EL (cell line): ENCODE data around the gene ZNF280A.

Experiments
- DNase-seq: peaks from one replicate; pipeline ENCODE4 v3.0.0-alpha.2; 2016

Gene ZNF280A, protein sequence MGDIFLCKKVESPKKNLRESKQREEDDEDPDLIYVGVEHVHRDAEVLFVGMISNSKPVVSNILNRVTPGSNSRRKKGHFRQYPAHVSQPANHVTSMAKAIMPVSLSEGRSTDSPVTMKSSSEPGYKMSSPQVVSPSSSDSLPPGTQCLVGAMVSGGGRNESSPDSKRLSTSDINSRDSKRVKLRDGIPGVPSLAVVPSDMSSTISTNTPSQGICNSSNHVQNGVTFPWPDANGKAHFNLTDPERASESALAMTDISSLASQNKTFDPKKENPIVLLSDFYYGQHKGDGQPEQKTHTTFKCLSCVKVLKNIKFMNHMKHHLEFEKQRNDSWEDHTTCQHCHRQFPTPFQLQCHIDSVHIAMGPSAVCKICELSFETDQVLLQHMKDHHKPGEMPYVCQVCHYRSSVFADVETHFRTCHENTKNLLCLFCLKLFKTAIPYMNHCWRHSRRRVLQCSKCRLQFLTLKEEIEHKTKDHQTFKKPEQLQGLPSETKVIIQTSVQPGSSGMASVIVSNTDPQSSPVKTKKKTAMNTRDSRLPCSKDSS

GRCh38 chr22:22520020-22520656, at the start of gene ZNF280A:
Gene ZNF280A (minus strand): TSS chr22:22520270. CDS start chr22:22515630, 4,640 bp downstream.
- no peak for DNase-seq

DNA sequence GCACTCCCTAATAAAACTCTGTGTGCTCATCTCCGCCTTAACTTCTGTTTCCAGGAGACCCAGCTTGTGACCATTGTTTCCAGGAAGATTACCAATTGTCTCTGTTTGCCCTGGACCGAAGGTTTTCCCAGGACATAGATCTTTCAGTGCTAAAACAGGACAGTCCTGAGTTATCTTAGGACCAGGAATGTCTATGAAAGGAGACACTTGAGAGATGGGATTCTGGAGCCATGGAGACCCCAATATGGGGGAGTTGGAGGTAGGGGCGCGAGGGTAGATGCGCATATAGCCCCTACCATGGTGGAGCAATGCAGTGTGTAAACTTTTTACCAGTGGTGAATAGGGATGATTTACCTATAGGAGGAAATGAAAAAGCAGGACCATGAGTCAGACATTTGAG, 49.1 kb upstream of the ZNF280A start:
- DNase-seq, result no peak

DNA sequence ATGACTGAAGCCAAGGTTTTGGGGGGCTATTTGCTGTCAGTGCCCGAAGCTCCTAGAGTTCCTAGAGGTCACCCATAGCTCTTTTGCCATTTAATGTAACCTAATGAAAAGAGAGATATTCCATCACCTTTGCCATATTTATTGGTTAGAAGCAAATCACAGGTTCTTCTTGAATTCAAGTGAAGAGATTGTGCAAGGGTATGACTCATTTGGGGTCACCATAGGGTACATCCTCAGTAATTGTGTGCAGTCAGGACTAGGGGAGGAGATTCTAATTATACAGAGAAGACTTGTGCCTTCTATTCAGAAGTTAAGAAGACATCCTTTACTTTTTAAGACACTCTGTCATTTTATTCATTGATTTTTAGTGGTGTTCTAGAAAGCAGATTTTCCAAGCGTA, 45.9 kb upstream of the ZNF280A start:
- DNase-seq, result peak; percentile 19

DNA sequence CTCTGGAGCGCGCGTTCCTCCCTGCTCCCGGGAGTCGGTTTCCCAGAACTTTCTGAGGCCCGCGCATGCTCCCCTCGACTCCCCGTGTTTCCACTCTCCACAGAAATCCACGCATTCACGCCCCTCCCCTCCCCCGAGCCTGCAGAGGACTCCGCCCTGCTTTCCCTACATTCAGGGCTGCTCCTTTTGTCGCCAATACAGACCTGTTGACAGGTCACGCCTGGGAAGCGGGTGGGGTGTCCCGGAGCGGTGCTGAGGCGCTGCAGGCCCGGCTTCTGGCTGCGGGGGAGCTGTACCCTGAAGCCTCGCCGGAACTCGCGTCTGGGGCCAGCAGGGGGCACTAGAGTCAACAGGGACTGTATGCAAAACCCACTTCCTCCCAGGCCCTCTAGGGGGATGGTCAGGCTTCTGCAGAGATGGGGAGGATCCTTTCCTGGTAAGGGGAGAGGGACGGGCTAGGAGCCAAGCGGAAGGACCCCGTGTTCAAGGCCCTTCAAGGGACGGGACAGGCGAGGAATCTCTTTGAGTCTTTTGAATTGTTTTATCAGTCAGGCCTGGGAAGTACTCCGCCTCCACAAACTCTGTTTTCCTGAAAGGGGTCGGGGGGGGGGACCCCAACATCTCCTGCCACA, 39.0 kb upstream of the ZNF280A start, which contains the start of gene PRAME:
TSS of gene PRAME (minus strand) at position 294 of the 632 bp plus-strand sequence. CDS start 2,433 bp downstream, outside the sequence.
- peak; percentile 29 for DNase-seq

- DNase-seq, result no peak
Observed at GRCh38 chr22:22558071-22558971, 38.3 kb upstream of the ZNF280A start.

DNA sequence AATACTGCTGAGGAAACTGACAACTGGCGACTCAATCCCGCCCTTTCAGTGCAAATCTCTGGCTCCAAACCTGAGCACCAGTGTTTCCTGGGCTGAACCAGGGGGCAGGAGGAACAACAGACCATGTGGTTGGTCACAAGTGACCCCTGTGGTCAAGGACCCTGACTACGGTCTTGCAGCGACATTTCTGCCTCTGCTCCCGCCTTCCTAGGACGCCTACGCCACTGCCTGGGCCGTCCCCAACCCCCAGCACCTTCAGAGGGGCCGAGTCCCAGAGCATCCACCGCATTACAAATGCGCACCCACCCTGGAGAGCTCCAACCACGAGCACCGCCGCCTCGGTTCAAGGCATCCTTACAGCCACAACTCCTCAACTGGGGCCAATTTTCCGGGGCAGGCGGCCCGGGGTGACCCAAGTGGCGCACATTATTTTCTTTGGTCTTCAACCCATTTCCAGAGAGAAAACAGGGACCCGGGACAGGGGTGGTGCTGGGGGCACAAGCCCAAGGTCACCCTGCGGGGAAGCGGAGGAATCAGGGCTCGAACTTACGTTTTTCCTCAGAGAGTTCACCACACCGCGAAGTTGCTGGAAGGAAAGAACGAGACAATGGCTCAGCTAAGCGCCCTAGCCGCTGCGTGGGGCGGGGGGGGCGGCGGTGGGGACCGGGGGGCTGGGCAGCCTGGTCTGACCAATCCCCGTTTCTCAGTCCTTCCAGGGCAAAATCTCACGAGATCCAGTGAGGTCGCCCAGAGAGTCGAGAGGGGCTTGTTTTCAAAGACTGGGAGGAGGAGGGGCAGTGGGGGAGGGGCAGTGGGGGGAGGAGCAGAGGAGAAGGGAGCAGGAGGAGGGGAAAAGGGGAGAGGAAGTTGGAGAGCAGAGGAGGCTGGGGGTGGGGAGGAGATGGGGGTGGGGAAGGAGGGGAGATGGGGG, 37.2 kb upstream of the ZNF280A start:
- DNase-seq, result no peak

- DNase-seq, result no peak
Observed at GRCh38 chr22:22556578-22556977, 36.5 kb upstream of the ZNF280A start.

DNA sequence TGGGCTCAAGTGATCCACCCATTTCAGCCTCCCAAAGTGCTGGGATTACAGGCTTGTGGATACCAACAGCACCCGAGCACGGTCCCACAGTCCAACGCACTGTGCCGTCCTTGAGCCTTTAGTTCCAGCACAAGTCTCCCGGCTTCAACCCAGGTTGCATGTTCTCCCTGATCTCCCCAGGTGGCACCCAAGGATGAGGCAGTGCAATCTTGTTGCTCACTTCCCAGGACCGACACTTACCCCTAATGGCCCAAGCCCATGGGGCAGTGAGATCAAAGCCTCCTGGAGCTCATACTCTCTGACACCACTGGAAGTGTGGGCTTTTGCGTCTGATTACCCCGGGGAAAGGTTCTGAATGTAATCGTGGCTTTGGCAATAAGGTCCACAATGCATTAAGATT, 35.5 kb upstream of the ZNF280A start:
- DNase-seq, result no peak

DNA sequence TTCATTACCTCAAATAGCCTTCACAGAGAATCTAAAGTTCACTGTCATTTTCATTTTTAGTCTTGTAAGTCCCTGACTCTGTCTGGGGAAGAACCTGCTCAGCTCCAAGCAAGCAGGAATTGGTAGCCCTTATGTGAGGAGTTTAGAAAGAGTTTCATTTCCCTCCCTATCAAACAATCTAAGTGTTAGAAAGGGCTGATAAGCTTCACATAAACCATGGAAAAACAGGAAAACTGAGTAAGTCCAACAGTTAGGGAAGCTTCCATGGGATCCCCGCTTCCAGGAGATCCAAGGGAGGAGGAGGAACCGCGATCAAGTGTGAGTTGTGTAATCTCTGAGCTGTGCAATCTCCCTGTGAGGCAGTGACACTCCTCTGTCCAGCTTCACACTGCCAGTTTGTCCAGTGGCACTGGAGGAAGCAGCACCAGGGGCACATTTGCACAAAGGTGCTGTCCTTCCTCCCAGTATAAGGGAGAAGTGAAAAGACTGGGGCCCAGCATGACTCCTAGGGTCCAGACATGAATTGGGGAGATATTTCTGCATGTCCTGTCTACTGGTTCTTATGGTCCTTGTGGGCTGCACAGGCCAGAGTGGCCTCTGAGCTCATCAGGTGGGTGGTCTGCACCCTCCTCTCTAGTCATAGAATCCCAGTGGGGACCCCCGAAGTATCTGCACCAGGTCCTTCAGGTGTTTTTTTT, 34.7 kb upstream of the ZNF280A start:
- no peak for DNase-seq

GRCh38 chr22:22553735-22554586, 33.9 kb upstream of the ZNF280A start:
- DNase-seq, result no peak

DNA sequence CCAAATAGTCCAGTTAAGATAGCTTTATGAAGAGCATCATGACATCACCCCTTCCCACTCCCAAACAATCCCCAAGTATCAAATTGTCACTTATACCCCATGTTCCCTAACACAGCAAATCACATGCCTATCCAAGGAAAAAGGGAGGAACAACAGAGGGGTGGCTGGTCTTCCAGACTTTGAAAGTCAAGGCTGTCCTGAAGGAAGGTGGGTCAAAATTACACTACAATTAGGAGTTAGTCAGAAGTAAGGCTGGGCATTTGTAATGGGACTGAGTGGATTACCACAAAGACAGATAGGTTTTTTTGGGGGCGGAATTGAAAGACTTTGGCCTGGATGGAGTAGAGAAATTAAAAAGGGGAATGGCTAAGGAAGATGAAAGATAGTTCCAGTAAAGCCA, 33.1 kb upstream of the ZNF280A start:
- DNase-seq, result no peak

DNA sequence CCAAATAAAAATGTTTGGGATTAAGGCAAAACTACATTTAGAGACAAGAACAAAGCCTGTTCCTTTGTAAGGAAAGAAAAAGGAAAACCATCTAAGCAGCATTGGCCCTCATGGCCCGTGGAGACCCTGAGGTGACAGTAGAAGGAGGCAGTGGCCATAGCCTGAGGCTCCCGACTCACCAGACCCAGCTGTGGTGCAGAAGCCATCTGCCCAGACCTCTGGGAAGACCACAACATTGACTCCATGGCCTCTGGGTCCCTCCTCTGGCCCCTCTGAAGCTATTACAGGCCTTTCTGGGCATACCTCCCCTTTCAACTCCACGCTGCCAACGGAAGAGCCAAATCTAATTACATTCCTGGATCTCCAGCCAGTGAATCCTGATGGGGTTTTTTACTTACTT, 32.6 kb upstream of the ZNF280A start:
- DNase-seq, result no peak

DNA sequence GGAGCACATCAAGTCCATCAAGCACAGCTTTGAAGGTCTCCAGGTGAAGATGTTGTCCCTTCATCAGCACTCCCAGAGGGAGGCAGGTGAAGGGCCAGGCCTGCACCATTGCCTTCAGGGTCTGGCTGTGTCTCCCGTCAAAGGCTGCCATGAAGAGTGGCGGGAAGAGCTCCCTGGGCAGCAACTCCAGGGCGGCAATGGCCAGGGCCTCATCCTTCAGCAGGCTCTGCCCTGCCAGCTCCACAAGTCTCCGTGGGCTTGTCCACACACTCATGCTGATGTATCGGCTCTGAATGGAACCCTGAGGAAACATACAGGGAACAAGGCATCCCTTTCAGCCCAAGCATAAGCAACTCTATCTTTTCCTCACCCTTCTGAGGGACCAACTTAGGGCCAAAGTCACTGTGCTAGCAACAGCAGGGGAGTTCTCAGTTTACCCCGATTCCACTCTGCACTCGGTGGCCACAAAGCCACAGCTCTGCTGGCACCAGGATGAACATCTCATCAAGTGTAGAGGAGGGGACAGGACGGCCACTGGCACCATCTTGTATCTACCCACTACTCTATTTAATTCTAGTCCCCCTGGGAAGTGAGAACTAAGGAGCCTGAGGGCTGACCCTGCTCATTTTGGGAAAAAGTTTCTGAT, 30.8 kb upstream of the ZNF280A start:
- no peak for DNase-seq

GRCh38 chr22:22548910-22549309, 28.8 kb upstream of the ZNF280A start:
- no peak for DNase-seq

GRCh38 chr22:22548317-22548716, 28.2 kb upstream of the ZNF280A start:
- no peak for DNase-seq

DNA sequence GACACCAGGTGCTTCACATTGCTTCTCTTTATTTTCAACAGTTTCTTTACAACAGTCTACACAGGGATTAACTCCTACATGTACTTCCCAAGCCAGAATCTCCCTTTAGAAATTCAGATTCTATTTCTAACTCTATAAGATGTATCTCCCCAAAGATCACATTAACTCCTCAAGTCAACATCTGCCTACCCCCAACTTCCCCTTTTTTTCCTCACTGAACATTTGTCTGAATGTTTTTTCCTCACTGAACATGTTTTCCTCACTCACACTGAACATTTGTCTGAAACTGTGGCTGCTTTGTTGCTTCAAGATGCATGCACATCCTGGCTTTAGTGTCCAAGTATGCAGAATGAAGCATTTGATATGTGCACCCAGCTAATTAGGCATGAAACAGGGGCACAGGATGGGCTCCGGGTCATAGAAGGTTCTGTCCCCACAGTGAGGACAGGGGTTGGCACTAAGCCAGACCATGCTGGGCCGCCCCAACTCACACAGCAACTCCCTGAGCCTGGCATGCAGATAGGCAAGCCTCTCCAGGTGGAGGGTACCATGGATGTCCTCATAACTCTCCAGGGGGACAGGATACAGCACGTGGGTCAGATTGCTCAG, 27.7 kb upstream of the ZNF280A start:
- DNase-seq, result no peak

DNA sequence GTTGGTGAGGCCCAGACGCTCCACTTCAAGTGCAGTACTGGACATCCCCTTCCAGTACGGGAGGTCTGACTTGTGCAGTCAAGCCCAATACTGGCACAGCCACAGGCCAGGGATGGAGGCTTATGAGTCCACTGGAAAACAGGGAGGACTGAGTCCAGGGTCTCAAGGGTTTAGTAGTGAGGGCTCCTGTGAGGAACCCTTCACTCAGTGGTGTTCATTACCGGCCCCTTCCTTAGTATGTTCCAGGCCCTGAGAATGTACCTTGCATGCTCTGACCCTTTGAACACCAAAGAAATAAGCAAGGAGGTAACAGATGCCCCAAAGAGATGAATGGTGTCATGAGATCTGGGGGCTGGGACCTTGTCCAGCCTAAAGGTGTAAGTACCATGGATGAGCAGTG, 27.2 kb upstream of the ZNF280A start:
- no peak for DNase-seq

DNA sequence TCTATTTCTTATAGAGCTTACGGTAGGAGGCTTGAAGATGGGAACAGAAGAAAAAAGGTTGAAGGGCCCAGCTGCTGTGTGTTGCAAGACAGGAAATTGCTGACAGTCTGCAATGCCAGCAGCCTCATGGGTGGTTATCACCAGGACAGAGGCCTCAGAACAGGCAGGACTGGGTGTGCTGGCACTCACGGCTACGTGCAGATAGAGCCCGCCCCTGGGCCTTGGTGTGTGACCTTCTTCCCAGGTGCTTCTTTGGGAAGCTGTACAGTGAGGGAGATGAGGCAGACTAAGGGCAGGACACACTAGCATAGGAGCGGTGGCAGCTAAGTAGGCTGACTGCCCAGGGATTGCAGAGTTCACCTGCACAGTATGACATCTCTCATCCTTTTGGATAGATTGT, 26.4 kb upstream of the ZNF280A start:
- no peak for DNase-seq

- DNase-seq, result no peak
Observed at GRCh38 chr22:22545084-22545483, 25.0 kb upstream of the ZNF280A start.
